Measurements from ENCODE around the gene KCNJ3.

DNA sequence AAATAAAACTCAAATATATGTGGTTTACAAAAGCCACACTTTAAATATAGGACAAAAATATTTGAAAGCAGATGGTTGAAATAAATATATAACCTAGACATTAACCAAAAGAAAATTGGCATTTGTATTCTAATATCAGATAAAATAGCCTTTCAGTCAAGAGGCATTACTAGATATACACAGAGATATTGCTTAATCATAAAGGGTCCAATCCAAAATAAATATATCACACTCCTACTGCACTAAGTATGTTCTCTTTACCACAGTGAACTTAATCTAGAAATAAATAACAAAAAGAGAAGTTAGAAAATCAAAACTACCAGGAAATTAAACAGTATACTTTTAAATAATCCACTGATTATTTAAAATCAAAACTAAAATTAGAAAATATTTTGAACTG, 34.2 kb upstream of the KCNJ3 start:
- TF ChIP-seq EZH2 (IDR thresholded peaks at IDR 0.05), result no peak
- TF ChIP-seq POLR2AphosphoS5 (IDR thresholded peaks at IDR 0.05; ENCODE audit: borderline replicate concordance, low read depth, low read length), result no peak

Data from SK-N-MC (cell line).